ENCODE data around the gene DOK7. TPM values are rescaled to one million over a fixed set of nuclear protein-coding genes. Genes with fewer than 3 reads are reported as not detected.

The DOK7 gene
- total and polyA plus RNA-seq, 7 experiments from 2014 or later: not detected

GRCh38 chr4:3491681-3492405, 28.7 kb downstream of the DOK7 start:
- H3K9me3 ChIP-seq (ENCODE audit: control insufficient read depth in 2 of 3, low read length in 3 of 3): no peaks in the 10 kb centered on the region
- Mint-ChIP-seq H3K9me3 (peaks cover 0 to under 1% (median 0%) of the 10 kb centered on the region in 11 donors), H3K4me1 (peaks cover 0 to 7% (median 0%) of the 10 kb centered on the region in 7 donors), H3K27me3 (peaks cover 16 to 30% (median 24%) of the 10 kb centered on the region in 5 donors), H3K4me3 (no peak overlapping the region), H3K27ac (peak overlapping the region in 1 of 9 donors; percentile 42), H3K36me3 (no peaks in the 10 kb centered on the region)
- ChIA-PET CTCF (no interaction called here), POLR2A (no interaction called here)
- H3K4me3 ChIP-seq (ENCODE audit: low read length): no peak overlapping the region
- no peak for DNase-seq
- H3K27ac ChIP-seq (ENCODE audit: low read depth, low read length): no peak overlapping the region
- no peaks in the 10 kb centered on the region for H3K27me3 ChIP-seq (ENCODE audit: control insufficient read depth in 2 of 2, insufficient read depth in 2 of 2, low read length in 2 of 2)
- no peak for ATAC-seq
- no peaks in the 10 kb centered on the region for H3K36me3 ChIP-seq (ENCODE audit: control insufficient read depth in 2 of 3, insufficient read depth in 3 of 3, low read length in 3 of 3)
- no peaks in the 10 kb centered on the region for H3K4me1 ChIP-seq (ENCODE audit: control insufficient read depth in 2 of 2, insufficient read depth in 2 of 2, low read length in 2 of 2)
- intact Hi-C loops (cut with micrococcal nuclease): no loop called here

- no peaks in the 10 kb centered on the region for H3K4me1 ChIP-seq (ENCODE audit: control insufficient read depth in 2 of 2, insufficient read depth in 2 of 2, low read length in 2 of 2)
- H3K27me3 ChIP-seq (ENCODE audit: control insufficient read depth in 2 of 2, insufficient read depth in 2 of 2, low read length in 2 of 2): no peaks in the 10 kb centered on the region
- no peak for ATAC-seq
- Mint-ChIP-seq H3K36me3 (no peaks in the 10 kb centered on the region), H3K9me3 (peaks cover 0 to 2% (median 0%) of the 10 kb centered on the region in 11 donors), H3K4me3 (no peak overlapping the region), H3K27me3 (peaks cover 16 to 32% (median 24%) of the 10 kb centered on the region in 5 donors), H3K27ac (no peak overlapping the region), H3K4me1 (peaks cover 0 to 7% (median 0%) of the 10 kb centered on the region in 7 donors)
- H3K27ac ChIP-seq (ENCODE audit: low read depth, low read length): no peak overlapping the region
- CTCF ChIA-PET: interaction anchor here (1.0 kb wide), 1 partner anchor 13 kb away, joined by 3 read pairs; no protein-coding TSS in a partner anchor
- H3K36me3 ChIP-seq (ENCODE audit: control insufficient read depth in 2 of 3, insufficient read depth in 3 of 3, low read length in 3 of 3): no peaks in the 10 kb centered on the region
- POLR2A ChIA-PET: no interaction called here
- no peaks in the 10 kb centered on the region for H3K9me3 ChIP-seq (ENCODE audit: control insufficient read depth in 2 of 3, low read length in 3 of 3)
- H3K4me3 ChIP-seq (ENCODE audit: low read length): no peak overlapping the region
- intact Hi-C loops (cut with micrococcal nuclease): no loop called here
- DNase-seq: no peak
Measured at GRCh38 chr4:3492741-3493719, 29.9 kb downstream of the DOK7 start.

GRCh38 chr4:3493720-3494461, 30.8 kb downstream of the DOK7 start:
- Mint-ChIP-seq H3K4me1 (peaks cover 0 to 7% (median 0%) of the 10 kb centered on the region in 7 donors), H3K27me3 (peaks cover 16 to 32% (median 21%) of the 10 kb centered on the region in 5 donors), H3K9me3 (peaks cover 0 to 2% (median 0%) of the 10 kb centered on the region in 11 donors), H3K4me3 (no peak overlapping the region), H3K27ac (peak overlapping the region in 1 of 9 donors; percentile 58), H3K36me3 (no peaks in the 10 kb centered on the region)
- no peaks in the 10 kb centered on the region for H3K9me3 ChIP-seq (ENCODE audit: control insufficient read depth in 2 of 3, low read length in 3 of 3)
- H3K4me3 ChIP-seq (ENCODE audit: low read length): no peak overlapping the region
- H3K27ac ChIP-seq (ENCODE audit: low read depth, low read length): no peak overlapping the region
- intact Hi-C loops (cut with micrococcal nuclease): no loop called here
- POLR2A ChIA-PET: interaction anchor here (0.6 kb wide), 1 partner anchor 34 kb away, joined by 3 read pairs; no protein-coding TSS in a partner anchor
- no peaks in the 10 kb centered on the region for H3K4me1 ChIP-seq (ENCODE audit: control insufficient read depth in 2 of 2, insufficient read depth in 2 of 2, low read length in 2 of 2)
- no peak for ATAC-seq
- H3K27me3 ChIP-seq (ENCODE audit: control insufficient read depth in 2 of 2, insufficient read depth in 2 of 2, low read length in 2 of 2): no peaks in the 10 kb centered on the region
- no peaks in the 10 kb centered on the region for H3K36me3 ChIP-seq (ENCODE audit: control insufficient read depth in 2 of 3, insufficient read depth in 3 of 3, low read length in 3 of 3)
- CTCF ChIA-PET: no interaction called here
- no peak for DNase-seq

- H3K36me3 ChIP-seq (ENCODE audit: control insufficient read depth in 2 of 3, insufficient read depth in 3 of 3, low read length in 3 of 3): no peaks in the 10 kb centered on the region
- ChIA-PET POLR2A (no interaction called here), CTCF (no interaction called here)
- DNase-seq (no peak), ATAC-seq (no peak)
- no peaks in the 10 kb centered on the region for H3K27me3 ChIP-seq (ENCODE audit: control insufficient read depth in 2 of 2, insufficient read depth in 2 of 2, low read length in 2 of 2)
- Mint-ChIP-seq H3K36me3 (no peaks in the 10 kb centered on the region), H3K9me3 (peaks cover 0 to 2% (median 0%) of the 10 kb centered on the region in 11 donors), H3K27ac (peak overlapping the region in 1 of 9 donors; percentile 58), H3K4me1 (peaks cover 0 to 7% (median 0%) of the 10 kb centered on the region in 7 donors), H3K27me3 (peaks cover 16 to 32% (median 19%) of the 10 kb centered on the region in 5 donors), H3K4me3 (no peak overlapping the region)
- H3K27ac ChIP-seq (ENCODE audit: low read depth, low read length): no peak overlapping the region
- intact Hi-C loops (cut with micrococcal nuclease): no loop called here
- H3K4me3 ChIP-seq (ENCODE audit: low read length): no peak overlapping the region
- no peaks in the 10 kb centered on the region for H3K9me3 ChIP-seq (ENCODE audit: control insufficient read depth in 2 of 3, low read length in 3 of 3)
- H3K4me1 ChIP-seq (ENCODE audit: control insufficient read depth in 2 of 2, insufficient read depth in 2 of 2, low read length in 2 of 2): no peaks in the 10 kb centered on the region
Measured at GRCh38 chr4:3494462-3494871, 31.4 kb downstream of the DOK7 start.

- DNase-seq: no peak
- Histone ChIP-seq H3K27ac (ENCODE audit: low read depth, low read length) (no peak overlapping the region), H3K4me3 (ENCODE audit: low read length) (no peak overlapping the region), H3K27me3 (ENCODE audit: control insufficient read depth in 2 of 2, insufficient read depth in 2 of 2, low read length in 2 of 2) (no peaks in the 10 kb centered on the region), H3K36me3 (ENCODE audit: control insufficient read depth in 2 of 3, insufficient read depth in 3 of 3, low read length in 3 of 3) (no peaks in the 10 kb centered on the region), H3K9me3 (ENCODE audit: control insufficient read depth in 2 of 3, low read length in 3 of 3) (no peaks in the 10 kb centered on the region), H3K4me1 (ENCODE audit: control insufficient read depth in 2 of 2, insufficient read depth in 2 of 2, low read length in 2 of 2) (no peaks in the 10 kb centered on the region)
- ChIA-PET CTCF (no interaction called here), POLR2A (no interaction called here)
- intact Hi-C loops (cut with micrococcal nuclease): no loop called here
- Mint-ChIP-seq H3K27me3 (peaks cover 9 to 27% (median 18%) of the 10 kb centered on the region in 5 donors), H3K9me3 (peaks cover 0 to 2% (median 0%) of the 10 kb centered on the region in 11 donors), H3K4me3 (no peak overlapping the region), H3K4me1 (peaks cover 0 to 7% (median 0%) of the 10 kb centered on the region in 7 donors), H3K27ac (no peak overlapping the region), H3K36me3 (no peaks in the 10 kb centered on the region)
- ATAC-seq: no peak
Measured at GRCh38 chr4:3495204-3495975, 32.3 kb downstream of the DOK7 start.

GRCh38 chr4:3496021-3496420, 32.9 kb downstream of the DOK7 start:
- Histone ChIP-seq H3K36me3 (ENCODE audit: control insufficient read depth in 2 of 3, insufficient read depth in 3 of 3, low read length in 3 of 3) (no peaks in the 10 kb centered on the region), H3K9me3 (ENCODE audit: control insufficient read depth in 2 of 3, low read length in 3 of 3) (no peaks in the 10 kb centered on the region), H3K27ac (ENCODE audit: low read depth, low read length) (no peak overlapping the region), H3K4me1 (ENCODE audit: control insufficient read depth in 2 of 2, insufficient read depth in 2 of 2, low read length in 2 of 2) (no peaks in the 10 kb centered on the region), H3K27me3 (ENCODE audit: control insufficient read depth in 2 of 2, insufficient read depth in 2 of 2, low read length in 2 of 2) (no peaks in the 10 kb centered on the region), H3K4me3 (ENCODE audit: low read length) (no peak overlapping the region)
- no peak overlapping the region for H3K4me3 Mint-ChIP-seq
- no peaks in the 10 kb centered on the region for H3K36me3 Mint-ChIP-seq
- no peak overlapping the region for H3K27ac Mint-ChIP-seq
- no peak for ATAC-seq
- H3K27me3 Mint-ChIP-seq: peaks cover 5 to 21% (median 13%) of the 10 kb centered on the region in 5 donors
- peaks cover 0 to 2% (median 0%) of the 10 kb centered on the region in 11 donors for H3K9me3 Mint-ChIP-seq
- no peak for DNase-seq
- intact Hi-C loops (cut with micrococcal nuclease): no loop called here
- CTCF ChIA-PET: interaction anchor here (1.2 kb wide), 1 partner anchor 14 kb away, joined by 3 read pairs; no protein-coding TSS in a partner anchor
- POLR2A ChIA-PET: no interaction called here
- H3K4me1 Mint-ChIP-seq: peaks cover 0 to 6% (median 0%) of the 10 kb centered on the region in 7 donors
